GM12878 (cell line): ENCODE measurements around the gene PFKFB3. TPM values are rescaled to one million over a fixed set of nuclear protein-coding genes. Genes with fewer than 3 reads are reported as not detected.

Source experiments
- BMI1 ChIP-seq: fragments of 450-650 bp; IDR thresholded peaks from 2 replicates; pipeline ENCODE4 v1.6.1; 2016; ENCODE audit warnings: mild to moderate bottlenecking, moderate library complexity, borderline replicate concordance
- CBFB ChIP-seq: IDR thresholded peaks from 2 replicates; pipeline ENCODE4 v1.6.1; 2016; ENCODE audit warnings: antibody characterized with exemption, low read depth
- CREB1 ChIP-seq: IDR thresholded peaks from 2 replicates; pipeline ENCODE4 v1.6.1; 2012; ENCODE audit warnings: low read depth, mild to moderate bottlenecking, inconsistent platforms
- ETV6 ChIP-seq, 2 experiments: fragments of 450-650 bp in 1 of 2; IDR thresholded peaks in 1 of 2; conservative IDR thresholded peaks in 1 of 2; 2 replicates each; pipeline ENCODE4 v1.6.1; 2014; ENCODE audit warnings: antibody characterized with exemption in 1 of 2, borderline replicate concordance in 1 of 2, low read depth in 1 of 2, mild to moderate bottlenecking in 1 of 2, moderate library complexity in 1 of 2
- HCFC1 ChIP-seq: fragments of 150-350 bp; IDR thresholded peaks from 2 replicates; pipeline ENCODE4 v1.6.1; 2014; ENCODE audit warnings: low read length
- IKZF1 ChIP-seq: fragments of 450-650 bp; conservative IDR thresholded peaks from 2 replicates; pipeline ENCODE4 v1.6.1; 2017; ENCODE audit warnings: antibody characterized with exemption, mild to moderate bottlenecking
- MEF2A ChIP-seq: IDR thresholded peaks from 2 replicates; pipeline ENCODE4 v1.6.1; 2011; ENCODE audit warnings: low read depth, mild to moderate bottlenecking, low read length, moderate library complexity; ENCODE audit not compliant: insufficient read depth
- RUNX3 ChIP-seq: IDR thresholded peaks from 2 replicates; pipeline ENCODE4 v1.6.1; 2012; ENCODE audit warnings: low read length, inconsistent platforms
- YBX1 ChIP-seq: fragments of 450-650 bp; IDR thresholded peaks from 2 replicates; pipeline ENCODE4 v1.6.1; 2016; ENCODE audit warnings: antibody characterized with exemption
- polyA plus RNA-seq, 11 experiments: library from polyadenylated mRNA; depleted of rRNA in 4 of 11; unstranded in 6 of 11; stranded (reverse) in 5 of 11; fragments of >200 nt; fragmentation: Nextera tagmentation in 4 of 11; fragmentation: Illumina TruSeq in 1 of 11; extraction: Ambion mirVana in 4 of 11; extraction: Trizol in 1 of 11; gene quantifications; 1 replicate in 1 of 11; 2 replicates in 10 of 11; pipeline versions ENCODE4 v1.2.1 to v1.2.3, GENCODE V29; 2011 to 2016; ENCODE audit warnings: inconsistent platforms in 2 of 11, missing spikeins in 2 of 11, low read depth in 1 of 11
- total RNA-seq, 4 experiments: library from RNA; depleted of rRNA in 3 of 4; stranded (reverse); fragments of >200 nt in 3 of 4; fragmentation: Illumina TruSeq in 1 of 4; extraction: Trizol in 1 of 4; gene quantifications; 2 replicates each; pipeline versions ENCODE4 v1.2.1 to v1.2.3, GENCODE V29; 2013 to 2021
- TF ChIP-seq, protein P1 (sequence below): fragments of 450-650 bp; IDR thresholded peaks from 2 replicates; pipeline ENCODE4 v1.6.1; 2017; ENCODE audit warnings: antibody characterized with exemption, mild to moderate bottlenecking, moderate library complexity
- TF ChIP-seq, protein P2 (sequence below): IDR thresholded peaks from 2 replicates; pipeline ENCODE4 v1.6.1; 2011; ENCODE audit warnings: low read depth, mild to moderate bottlenecking, low read length, moderate library complexity, borderline replicate concordance; ENCODE audit errors: extremely low read depth

Gene PFKFB3
- total and polyA plus RNA-seq, 10 of the 15 experiments (the other 5 are each of a cell fraction or from before 2014, with no cell fraction given) = 1.6 to 46.7 (median 13.7) TPM

DNA sequence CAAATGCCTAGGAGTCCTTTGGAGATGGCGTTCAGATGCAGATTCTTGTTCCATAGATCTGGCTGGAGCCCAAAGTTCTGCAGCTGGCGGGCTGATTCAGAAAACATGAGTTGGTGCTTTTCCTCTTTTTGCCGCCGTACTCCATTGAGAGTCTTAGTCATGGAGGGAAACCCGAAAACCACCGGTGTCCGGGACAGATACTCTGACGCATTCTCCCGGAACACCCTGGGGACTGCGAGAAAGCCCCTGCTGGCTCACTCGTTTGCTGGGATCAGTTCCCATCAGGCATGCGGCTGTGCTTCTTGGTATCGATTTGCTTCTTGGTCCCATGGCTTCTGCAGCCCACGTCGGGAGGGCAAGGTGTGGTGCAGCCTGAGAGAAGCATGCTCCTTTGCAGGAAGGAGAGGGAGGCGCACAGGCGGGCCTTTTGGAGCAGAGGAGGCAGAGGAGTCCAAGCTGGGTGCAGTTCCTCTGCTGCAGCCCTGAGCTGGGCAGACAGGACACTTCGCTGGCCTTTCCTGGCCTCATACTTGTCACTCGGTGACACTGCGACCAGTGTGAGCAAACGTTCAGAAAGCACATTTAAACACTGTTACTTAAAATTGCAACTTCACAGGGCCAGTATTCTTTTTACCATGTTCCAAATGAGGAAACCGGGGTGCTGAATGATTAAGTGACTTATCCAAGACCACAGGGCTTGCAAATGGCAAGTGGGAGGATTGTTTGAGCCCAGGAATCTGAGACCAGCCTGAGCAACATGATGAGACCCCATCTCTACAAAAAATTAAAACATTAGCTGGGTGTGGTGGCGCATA, 30.6 kb upstream of the PFKFB3 start (continued):
- TF ChIP-seq, protein P1, sequence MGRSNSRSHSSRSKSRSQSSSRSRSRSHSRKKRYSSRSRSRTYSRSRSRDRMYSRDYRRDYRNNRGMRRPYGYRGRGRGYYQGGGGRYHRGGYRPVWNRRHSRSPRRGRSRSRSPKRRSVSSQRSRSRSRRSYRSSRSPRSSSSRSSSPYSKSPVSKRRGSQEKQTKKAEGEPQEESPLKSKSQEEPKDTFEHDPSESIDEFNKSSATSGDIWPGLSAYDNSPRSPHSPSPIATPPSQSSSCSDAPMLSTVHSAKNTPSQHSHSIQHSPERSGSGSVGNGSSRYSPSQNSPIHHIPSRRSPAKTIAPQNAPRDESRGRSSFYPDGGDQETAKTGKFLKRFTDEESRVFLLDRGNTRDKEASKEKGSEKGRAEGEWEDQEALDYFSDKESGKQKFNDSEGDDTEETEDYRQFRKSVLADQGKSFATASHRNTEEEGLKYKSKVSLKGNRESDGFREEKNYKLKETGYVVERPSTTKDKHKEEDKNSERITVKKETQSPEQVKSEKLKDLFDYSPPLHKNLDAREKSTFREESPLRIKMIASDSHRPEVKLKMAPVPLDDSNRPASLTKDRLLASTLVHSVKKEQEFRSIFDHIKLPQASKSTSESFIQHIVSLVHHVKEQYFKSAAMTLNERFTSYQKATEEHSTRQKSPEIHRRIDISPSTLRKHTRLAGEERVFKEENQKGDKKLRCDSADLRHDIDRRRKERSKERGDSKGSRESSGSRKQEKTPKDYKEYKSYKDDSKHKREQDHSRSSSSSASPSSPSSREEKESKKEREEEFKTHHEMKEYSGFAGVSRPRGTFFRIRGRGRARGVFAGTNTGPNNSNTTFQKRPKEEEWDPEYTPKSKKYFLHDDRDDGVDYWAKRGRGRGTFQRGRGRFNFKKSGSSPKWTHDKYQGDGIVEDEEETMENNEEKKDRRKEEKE = no peak
- TF ChIP-seq MEF2A (no peak), ETV6 (conservative IDR thresholded peaks at IDR 0.05 in 1 of 2, IDR thresholded peaks at IDR 0.05 in 1 of 2; ENCODE audit: borderline replicate concordance in 1 of 2, low read depth in 1 of 2) (peak in 1 of 2 experiments; percentile 59; a peak in 2 of 4 replicates), RUNX3 (peak; percentile 73), YBX1 (no peak), BMI1 (no peak), CBFB (peak; percentile 41; the same call in 1 of the 2 replicates), CREB1 (0 out of 2 replicates have a peak, but pooled peaks have one; percentile 23), IKZF1 (peak; percentile 80), HCFC1 (no peak)
- TF ChIP-seq, protein P2, sequence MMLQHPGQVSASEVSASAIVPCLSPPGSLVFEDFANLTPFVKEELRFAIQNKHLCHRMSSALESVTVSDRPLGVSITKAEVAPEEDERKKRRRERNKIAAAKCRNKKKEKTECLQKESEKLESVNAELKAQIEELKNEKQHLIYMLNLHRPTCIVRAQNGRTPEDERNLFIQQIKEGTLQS = no peak
